OCI-LY3 (cell line): ENCODE measurements around the gene SETBP1.

Experiments
- H2AFZ ChIP-seq: fragments of 200-600, 300-600 bp; shearing (Covaris generic); 2 replicates; pipeline ENCODE4 v1.6.0; 2014; ENCODE audit warnings: antibody characterized with exemption, low read depth, low read length
- H3K27ac ChIP-seq: fragments of 200-600, 300-600 bp; sonication (generic); 2 replicates; pipeline ENCODE4 v1.5.1; 2014; ENCODE audit warnings: mild to moderate bottlenecking, low read length, moderate library complexity, mixed read lengths
- H3K27me3 ChIP-seq: fragments of 200-600, 300-600 bp; sonication (generic); 2 replicates; pipeline ENCODE4 v1.6.1; 2014; ENCODE audit warnings: low read depth, low read length, mixed read lengths
- H3K36me3 ChIP-seq: fragments of 200-600, 300-600 bp; sonication (generic); replicated peaks from 2 replicates; pipeline ENCODE3; 2014; ENCODE audit warnings: low read depth, low read length, mixed read lengths
- H3K4me1 ChIP-seq: fragments of 300-600, 200-600 bp; sonication (generic); 2 replicates; pipeline ENCODE4 v1.6.1; 2014; ENCODE audit warnings: low read length, mixed read lengths
- H3K4me2 ChIP-seq: fragments of 200-600, 300-600 bp; sonication (generic); 2 replicates; pipeline ENCODE4 v1.6.1; 2014; ENCODE audit warnings: low read length, mixed read lengths
- H3K4me3 ChIP-seq: fragments of 300-600, 200-600 bp; sonication (generic); 2 replicates; pipeline ENCODE4 v1.5.1; 2014; ENCODE audit warnings: antibody characterized with exemption, mild to moderate bottlenecking, low read length, moderate library complexity
- H3K79me2 ChIP-seq: fragments of 300-600, 200-600 bp; shearing (Covaris generic); 2 replicates; pipeline ENCODE4 v1.6.1; 2014; ENCODE audit warnings: mild to moderate bottlenecking, low read length, mixed read lengths
- H3K9ac ChIP-seq: fragments of 300-600, 200-600 bp; shearing (Covaris generic); 2 replicates; pipeline ENCODE4 v1.6.0; 2014; ENCODE audit warnings: mild to moderate bottlenecking, low read length, moderate library complexity
- H3K9me3 ChIP-seq: fragments of 200-600, 300-600 bp; shearing (Covaris generic); 2 replicates; pipeline ENCODE4 v1.6.1; 2014; ENCODE audit warnings: low read length, mixed read lengths; ENCODE audit not compliant: insufficient read depth
- H4K20me1 ChIP-seq: fragments of 200-600, 300-600 bp; sonication (generic); 2 replicates; pipeline ENCODE4 v1.6.1; 2016; ENCODE audit warnings: low read length, mixed read lengths; ENCODE audit not compliant: insufficient read depth
- EZH2phosphoT487 ChIP-seq: fragments of 200-600 bp; shearing (Covaris generic); IDR thresholded peaks from 2 replicates; pipeline ENCODE4 v1.6.1; 2018; ENCODE audit warnings: antibody characterized with exemption, mixed run types, low read depth
- TF ChIP-seq, protein P1 (sequence below): fragments of 200-600, 300-600 bp; sonication (generic); IDR thresholded peaks from 2 replicates; pipeline ENCODE4 v1.5.1; 2014; ENCODE audit warnings: antibody characterized with exemption, low read length, low read depth

Gene SETBP1

DNA sequence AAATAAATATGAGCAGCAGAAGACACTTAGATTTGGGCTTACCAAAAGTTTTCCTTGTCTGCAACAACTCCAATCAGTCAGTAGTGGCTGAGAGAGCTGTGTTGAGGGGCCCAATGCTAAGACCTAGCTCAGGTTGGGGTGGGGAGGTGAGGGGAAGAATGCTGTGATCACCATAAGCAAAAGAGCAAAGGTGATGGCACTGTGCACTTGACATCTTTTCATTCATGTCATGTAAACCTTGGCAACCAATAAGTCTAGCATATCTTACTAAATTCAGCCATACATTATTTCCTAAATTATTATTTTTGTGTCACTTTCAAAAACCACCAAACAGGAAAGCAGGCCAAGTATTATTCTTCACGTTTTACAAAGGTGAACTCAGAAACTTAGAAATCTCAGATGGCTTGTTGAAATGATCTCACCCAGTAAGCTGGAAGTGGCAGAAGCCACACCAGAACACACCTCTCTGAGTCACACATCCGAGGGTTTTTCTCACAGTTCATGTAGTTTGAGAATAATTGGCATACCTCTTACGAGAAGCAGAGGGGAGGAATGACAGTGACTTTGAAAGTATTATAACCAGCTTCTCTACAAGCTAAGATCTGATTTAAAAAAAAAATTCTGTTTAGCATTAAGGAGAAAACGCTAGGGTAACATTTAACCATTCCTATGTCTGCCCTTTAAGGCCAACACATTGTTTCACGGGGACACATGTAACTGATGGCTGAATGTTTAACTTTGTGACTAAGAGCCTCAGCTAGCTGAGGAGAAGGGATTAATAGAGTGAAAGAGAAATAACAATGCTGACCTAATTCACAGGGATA lies 43.3 kb upstream of the SETBP1 start:
- Histone ChIP-seq H3K4me2 (peak overlapping the region; percentile 51), H2AFZ (peak overlapping the region; percentile 16; the same call in 1 of the 2 replicates), H3K27me3 (no peaks in the 10 kb centered on the region), H3K79me2 (no peaks in the 10 kb centered on the region), H3K27ac (peak overlapping the region; percentile 1; the same call in 1 of the 2 replicates), H4K20me1 (no peaks in the 10 kb centered on the region), H3K9me3 (no peaks in the 10 kb centered on the region), H3K36me3 (no peaks in the 10 kb centered on the region), H3K4me1 (peaks cover 33% of the 10 kb centered on the region), H3K9ac (no peak overlapping the region), H3K4me3 (no peak overlapping the region)
- TF ChIP-seq, protein P1, sequence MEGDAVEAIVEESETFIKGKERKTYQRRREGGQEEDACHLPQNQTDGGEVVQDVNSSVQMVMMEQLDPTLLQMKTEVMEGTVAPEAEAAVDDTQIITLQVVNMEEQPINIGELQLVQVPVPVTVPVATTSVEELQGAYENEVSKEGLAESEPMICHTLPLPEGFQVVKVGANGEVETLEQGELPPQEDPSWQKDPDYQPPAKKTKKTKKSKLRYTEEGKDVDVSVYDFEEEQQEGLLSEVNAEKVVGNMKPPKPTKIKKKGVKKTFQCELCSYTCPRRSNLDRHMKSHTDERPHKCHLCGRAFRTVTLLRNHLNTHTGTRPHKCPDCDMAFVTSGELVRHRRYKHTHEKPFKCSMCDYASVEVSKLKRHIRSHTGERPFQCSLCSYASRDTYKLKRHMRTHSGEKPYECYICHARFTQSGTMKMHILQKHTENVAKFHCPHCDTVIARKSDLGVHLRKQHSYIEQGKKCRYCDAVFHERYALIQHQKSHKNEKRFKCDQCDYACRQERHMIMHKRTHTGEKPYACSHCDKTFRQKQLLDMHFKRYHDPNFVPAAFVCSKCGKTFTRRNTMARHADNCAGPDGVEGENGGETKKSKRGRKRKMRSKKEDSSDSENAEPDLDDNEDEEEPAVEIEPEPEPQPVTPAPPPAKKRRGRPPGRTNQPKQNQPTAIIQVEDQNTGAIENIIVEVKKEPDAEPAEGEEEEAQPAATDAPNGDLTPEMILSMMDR = no peak
- TF ChIP-seq EZH2phosphoT487 = no peak

DNA sequence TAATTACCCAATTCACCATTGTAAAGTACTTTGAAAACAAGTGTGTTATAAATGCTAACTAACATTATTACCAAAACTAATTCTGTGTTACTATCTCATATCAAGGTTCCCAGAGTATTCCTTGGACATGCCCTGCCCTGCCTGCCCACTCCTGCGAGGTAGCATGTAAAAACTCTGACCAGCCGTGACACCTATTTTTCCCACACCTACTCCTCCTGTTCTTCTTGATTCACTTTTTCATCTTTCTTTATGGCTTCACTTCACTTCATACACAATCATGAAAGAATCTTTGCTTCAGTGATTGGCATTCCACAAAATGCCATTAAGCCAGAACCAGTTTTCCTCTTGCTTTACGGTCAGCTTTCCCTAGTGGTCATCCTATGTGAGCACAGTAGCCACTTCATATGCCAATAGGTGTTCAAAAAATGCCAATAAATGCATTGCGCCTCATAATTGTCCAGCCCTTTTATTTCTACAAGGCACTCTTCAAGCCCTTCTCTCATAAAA lies 42.6 kb upstream of the SETBP1 start:
- no peak overlapping the region for H3K9ac ChIP-seq
- H3K27ac ChIP-seq = no peak overlapping the region
- H4K20me1 ChIP-seq = no peaks in the 10 kb centered on the region
- no peak overlapping the region for H3K4me3 ChIP-seq
- no peaks in the 10 kb centered on the region for H3K27me3 ChIP-seq
- H3K36me3 ChIP-seq = no peaks in the 10 kb centered on the region
- peak overlapping the region; percentile 51; the same call in 1 of the 2 replicates for H3K4me2 ChIP-seq
- H2AFZ ChIP-seq = no peak overlapping the region
- no peaks in the 10 kb centered on the region for H3K79me2 ChIP-seq
- H3K9me3 ChIP-seq = no peaks in the 10 kb centered on the region
- peaks cover 33% of the 10 kb centered on the region for H3K4me1 ChIP-seq
- TF ChIP-seq EZH2phosphoT487 = no peak
- TF ChIP-seq, protein P1 = no peak

DNA sequence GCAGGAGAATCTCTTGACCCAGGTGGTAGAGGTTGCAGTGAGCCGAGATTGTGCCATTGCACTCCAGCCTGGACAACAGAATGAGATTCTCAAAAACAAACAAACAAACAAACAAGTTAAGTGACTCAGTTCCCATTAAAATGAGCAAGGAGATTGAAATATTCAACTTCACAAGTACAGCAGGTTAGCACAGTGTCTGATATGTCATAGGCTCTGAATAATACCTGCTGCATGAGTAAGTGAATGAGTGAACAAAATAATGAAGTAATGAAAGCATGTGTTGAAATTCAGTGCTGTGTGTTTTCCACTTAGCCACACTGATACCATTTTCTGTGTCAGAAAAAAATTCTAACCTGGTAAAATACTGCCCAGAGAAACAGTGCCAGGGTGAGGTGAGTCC lies 41.9 kb upstream of the SETBP1 start:
- Histone ChIP-seq H3K79me2 (no peaks in the 10 kb centered on the region), H3K27ac (no peak overlapping the region), H3K27me3 (no peaks in the 10 kb centered on the region), H3K4me3 (no peak overlapping the region), H3K4me2 (no peak overlapping the region), H3K9ac (no peak overlapping the region), H4K20me1 (no peaks in the 10 kb centered on the region), H2AFZ (no peak overlapping the region), H3K36me3 (no peaks in the 10 kb centered on the region), H3K9me3 (no peaks in the 10 kb centered on the region), H3K4me1 (peaks cover 34% of the 10 kb centered on the region)
- TF ChIP-seq EZH2phosphoT487 = no peak
- TF ChIP-seq, protein P1 = no peak

DNA sequence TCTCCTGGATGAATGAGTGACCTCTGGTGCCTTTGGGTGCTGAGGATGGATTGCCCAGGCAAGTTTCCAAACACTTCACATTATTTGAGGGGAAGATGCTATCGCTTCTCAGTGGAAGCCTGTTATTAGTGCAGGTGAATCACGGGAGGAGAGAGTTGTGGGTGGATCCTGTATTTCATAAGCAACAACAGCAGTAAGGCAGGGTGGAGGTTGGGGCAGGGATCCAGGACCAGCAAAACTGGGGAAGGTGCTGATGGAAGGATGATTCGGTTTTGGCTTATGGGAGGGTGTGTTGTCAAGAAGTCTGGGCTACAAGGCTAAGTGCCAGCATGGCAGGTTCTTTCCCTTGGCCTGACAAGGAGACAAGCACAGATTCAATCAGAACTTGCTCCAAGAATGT lies 37.7 kb upstream of the SETBP1 start:
- H3K4me2 ChIP-seq = no peak overlapping the region
- H3K36me3 ChIP-seq = no peaks in the 10 kb centered on the region
- H2AFZ ChIP-seq = no peak overlapping the region
- no peak overlapping the region for H3K27ac ChIP-seq
- H3K9me3 ChIP-seq = no peaks in the 10 kb centered on the region
- no peaks in the 10 kb centered on the region for H3K27me3 ChIP-seq
- no peak overlapping the region for H3K9ac ChIP-seq
- H3K4me3 ChIP-seq = no peak overlapping the region
- TF ChIP-seq, protein P1 = no peak
- TF ChIP-seq EZH2phosphoT487 = no peak
- peaks cover 11% of the 10 kb centered on the region for H3K4me1 ChIP-seq
- no peaks in the 10 kb centered on the region for H3K79me2 ChIP-seq
- no peaks in the 10 kb centered on the region for H4K20me1 ChIP-seq
